PC-3 (cell line): ENCODE results near the gene NKX6-2. TPM values are rescaled to one million over a fixed set of nuclear protein-coding genes. Genes with fewer than 3 reads are reported as not detected.

Experiments
- ATAC-seq: fragments of 200-7000 bp; cut with Tn5 transposase; 2 replicates; pipeline ENCODE4 v1.9.1; 2020; ENCODE audit warnings: mild to moderate bottlenecking, moderate library complexity
- BruUV-seq: library from RNA; stranded (reverse); fragments of 400-500 nt; replicated peaks from 2 replicates; lab custom pipeline; 2021; lab: Mats Ljungman, UMichigan
- CTCF ChIA-PET: fragments of 300-600 bp; sonication (Branson Sonifier 250); formaldehyde crosslinking; loops from one replicate; lab custom pipeline; 2022; ENCODE audit warnings: antibody characterized with exemption; lab: Charles Lee
- POLR2A ChIA-PET: fragments of 300-600 bp; sonication (Branson Sonifier 250); formaldehyde crosslinking; loops from one replicate; lab custom pipeline; 2022; ENCODE audit warnings: antibody characterized with exemption; ENCODE audit not compliant: unreplicated experiment; lab: Charles Lee
- DNase-seq: peaks from one replicate; pipeline ENCODE4 v3.0.0-alpha.2; 2015
- H2AFZ ChIP-seq: fragments of 300-600 bp; sonication (generic); 2 replicates; pipeline ENCODE4 v1.6.0; 2016; ENCODE audit warnings: antibody characterized with exemption, low read length
- H3F3A ChIP-seq: fragments of 300-600 bp; sonication (generic); one replicate; pipeline ENCODE4 v1.6.0; 2017; ENCODE audit warnings: antibody characterized with exemption, low read length, control low read depth, mild to moderate bottlenecking; ENCODE audit not compliant: unreplicated experiment
- H3K27ac ChIP-seq: fragments of 300-600 bp; sonication (generic); 2 replicates; pipeline ENCODE4 v1.5.1; 2016; ENCODE audit warnings: mild to moderate bottlenecking, low read length
- H3K27me3 ChIP-seq: fragments of 300-600 bp; sonication (generic); 2 replicates; pipeline ENCODE4 v1.6.1; 2016; ENCODE audit warnings: low read length, mixed read lengths
- H3K36me3 ChIP-seq: fragments of 300-600 bp; sonication (generic); 2 replicates; pipeline ENCODE4 v1.6.1; 2016; ENCODE audit warnings: low read depth, mixed run types, low read length, mixed read lengths
- H3K4me1 ChIP-seq: fragments of 300-600 bp; sonication (generic); 2 replicates; pipeline ENCODE4 v1.5.1; 2016; ENCODE audit warnings: low read length; ENCODE audit not compliant: insufficient read depth
- H3K4me2 ChIP-seq: fragments of 300-600 bp; sonication (generic); 2 replicates; pipeline ENCODE4 v1.6.0; 2016; ENCODE audit warnings: low read length
- H3K4me3 ChIP-seq: fragments of 300-600 bp; sonication (generic); 2 replicates; pipeline ENCODE4 v1.5.1; 2016; ENCODE audit warnings: mild to moderate bottlenecking, low read length, mixed read lengths
- H3K79me2 ChIP-seq: fragments of 300-600 bp; sonication (generic); 2 replicates; pipeline ENCODE4 v1.6.1; 2017; ENCODE audit warnings: low read length, mixed read lengths
- H3K9ac ChIP-seq: fragments of 300-600 bp; sonication (generic); 2 replicates; pipeline ENCODE4 v1.6.0; 2016; ENCODE audit warnings: mild to moderate bottlenecking, low read length
- H3K9me2 ChIP-seq: fragments of 300-600 bp; sonication (generic); replicated peaks from 2 replicates; pipeline ENCODE4 v1.6.1; 2016; ENCODE audit warnings: mixed run types, low read length, mixed read lengths
- H3K9me3 ChIP-seq: fragments of 300-600 bp; sonication (generic); 2 replicates; pipeline ENCODE4 v1.6.1; 2016; ENCODE audit warnings: low read length, mixed read lengths
- H4K20me1 ChIP-seq: fragments of 300-600 bp; sonication (generic); 2 replicates; pipeline ENCODE4 v1.6.1; 2016; ENCODE audit warnings: low read length, mixed read lengths
- EZH2 ChIP-seq: fragments of 300-600 bp; sonication (generic); IDR thresholded peaks from one replicate; pipeline ENCODE4 v1.6.1; 2017; ENCODE audit warnings: antibody characterized with exemption, mild to moderate bottlenecking, low read length; ENCODE audit not compliant: unreplicated experiment
- EZH2phosphoT487 ChIP-seq: fragments of 300-600 bp; sonication (generic); IDR thresholded peaks from 2 replicates; pipeline ENCODE4 v1.6.1; 2018; ENCODE audit warnings: mild to moderate bottlenecking, antibody characterized with exemption, low read length, borderline replicate concordance
- intact Hi-C: fragments of 100-400 bp; cut with micrococcal nuclease; formaldehyde crosslinking; loops from 2 replicates; pipeline ENCODE4 v1.9.0; 2023
- total RNA-seq: library from RNA; depleted of rRNA; stranded (reverse); fragments of >200 nt; gene quantifications from 2 replicates; pipeline ENCODE4 v1.2.3, GENCODE V29; 2014
- TF ChIP-seq, protein P1 (sequence below): fragments of 300-600 bp; sonication (generic); conservative IDR thresholded peaks from 2 replicates; pipeline ENCODE4 v1.5.1; 2017; ENCODE audit warnings: antibody characterized with exemption, low read depth, mild to moderate bottlenecking, low read length

Gene NKX6-2
- total RNA-seq, 1 experiment from 2014 or later, result not detected

DNA sequence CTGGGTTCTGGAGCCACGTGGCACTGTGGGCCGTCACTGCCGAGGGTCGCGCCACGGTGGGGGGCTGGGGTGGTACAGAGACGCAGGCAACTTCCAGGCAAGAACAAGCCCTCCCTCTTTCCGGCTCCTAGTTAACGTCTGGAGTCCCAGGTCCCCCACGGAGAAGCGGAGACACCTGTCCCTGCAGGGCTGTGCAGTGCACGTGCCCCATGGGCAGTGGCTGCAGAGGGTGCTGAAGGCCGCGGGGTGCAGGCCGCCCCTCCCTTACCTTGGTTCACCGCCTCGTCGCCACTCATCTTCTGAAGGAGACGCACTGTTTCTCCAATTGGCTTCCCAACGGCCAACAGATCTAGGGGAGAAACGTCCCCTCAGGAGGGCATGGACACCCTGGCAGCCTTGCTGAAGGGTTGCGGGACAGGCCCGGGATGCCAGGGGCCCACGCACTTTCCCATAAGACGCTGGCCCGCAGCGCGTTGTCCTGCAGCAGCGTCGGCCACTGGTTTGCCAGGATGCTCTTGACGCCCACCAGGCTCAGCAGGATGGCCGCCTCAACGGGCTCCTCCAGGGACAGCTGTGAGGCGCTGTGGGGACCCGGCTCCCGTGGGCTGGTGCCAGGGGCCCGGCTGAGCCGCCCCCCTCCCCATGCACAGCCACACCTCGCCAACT lies 24.3 kb upstream of the NKX6-2 start:
- BruUV-seq, result no TSS peak
- ChIA-PET CTCF (no interaction called here), POLR2A (no interaction called here)
- Histone ChIP-seq H3K79me2 (no peaks in the 10 kb centered on the region), H3K9me2 (no peaks in the 10 kb centered on the region), H3K27me3 (no peaks in the 10 kb centered on the region), H3K9me3 (no peaks in the 10 kb centered on the region), H3K36me3 (no peaks in the 10 kb centered on the region), H2AFZ (no peak overlapping the region), H3K27ac (no peak overlapping the region), H4K20me1 (no peaks in the 10 kb centered on the region), H3K4me3 (no peak overlapping the region), H3F3A (no peaks in the 10 kb centered on the region), H3K9ac (no peak overlapping the region), H3K4me1 (no peaks in the 10 kb centered on the region), H3K4me2 (no peak overlapping the region)
- ATAC-seq (no peak), DNase-seq (no peak)
- TF ChIP-seq EZH2, result no peak
- TF ChIP-seq, protein P1, sequence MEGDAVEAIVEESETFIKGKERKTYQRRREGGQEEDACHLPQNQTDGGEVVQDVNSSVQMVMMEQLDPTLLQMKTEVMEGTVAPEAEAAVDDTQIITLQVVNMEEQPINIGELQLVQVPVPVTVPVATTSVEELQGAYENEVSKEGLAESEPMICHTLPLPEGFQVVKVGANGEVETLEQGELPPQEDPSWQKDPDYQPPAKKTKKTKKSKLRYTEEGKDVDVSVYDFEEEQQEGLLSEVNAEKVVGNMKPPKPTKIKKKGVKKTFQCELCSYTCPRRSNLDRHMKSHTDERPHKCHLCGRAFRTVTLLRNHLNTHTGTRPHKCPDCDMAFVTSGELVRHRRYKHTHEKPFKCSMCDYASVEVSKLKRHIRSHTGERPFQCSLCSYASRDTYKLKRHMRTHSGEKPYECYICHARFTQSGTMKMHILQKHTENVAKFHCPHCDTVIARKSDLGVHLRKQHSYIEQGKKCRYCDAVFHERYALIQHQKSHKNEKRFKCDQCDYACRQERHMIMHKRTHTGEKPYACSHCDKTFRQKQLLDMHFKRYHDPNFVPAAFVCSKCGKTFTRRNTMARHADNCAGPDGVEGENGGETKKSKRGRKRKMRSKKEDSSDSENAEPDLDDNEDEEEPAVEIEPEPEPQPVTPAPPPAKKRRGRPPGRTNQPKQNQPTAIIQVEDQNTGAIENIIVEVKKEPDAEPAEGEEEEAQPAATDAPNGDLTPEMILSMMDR, result no peak
- TF ChIP-seq EZH2phosphoT487, result no peak
- intact Hi-C loops, result no loop called here

DNA sequence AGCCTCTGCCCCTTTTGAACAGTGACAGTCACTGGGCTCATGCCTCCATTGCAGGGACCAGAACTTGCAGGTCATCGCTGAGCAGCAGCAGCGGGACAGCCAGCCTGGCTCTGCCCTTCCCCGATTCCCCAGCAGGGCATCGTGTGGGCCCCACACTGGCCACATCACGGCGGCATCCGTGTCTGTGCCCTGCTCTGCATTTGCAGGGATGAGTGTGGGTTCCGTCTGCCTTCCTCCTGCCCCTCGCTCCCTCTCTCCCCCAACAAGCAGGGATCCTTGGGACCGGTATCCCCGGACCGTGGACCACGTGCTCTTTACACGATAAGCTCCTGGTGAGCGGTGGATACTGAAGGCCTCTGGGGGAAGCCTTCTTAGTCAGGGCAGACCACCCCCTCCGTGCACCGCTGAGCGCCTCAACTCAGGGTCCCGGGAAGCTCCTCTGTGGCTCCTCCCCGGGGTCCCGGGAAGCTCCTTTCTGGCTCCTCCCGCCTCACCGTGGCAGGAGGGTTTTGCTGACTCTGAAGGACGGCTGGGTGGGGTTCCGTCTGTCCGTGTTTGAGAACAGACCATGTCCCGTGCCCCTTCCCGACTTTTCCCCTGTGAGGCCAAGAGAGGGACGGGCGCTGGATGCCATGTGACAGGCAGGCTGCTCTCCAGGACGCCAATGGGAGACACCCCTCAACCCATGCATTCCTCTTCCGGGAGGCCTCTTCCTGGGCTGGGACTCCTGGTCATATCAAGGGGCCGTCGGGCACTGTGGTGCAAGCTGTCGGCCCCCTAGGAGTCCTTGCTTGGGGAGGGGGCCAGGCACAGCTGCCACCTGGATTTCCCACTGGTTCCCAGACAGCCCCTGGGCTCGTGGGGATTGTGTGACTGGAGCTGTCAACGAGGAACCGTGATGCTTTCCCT lies 23.5 kb upstream of the NKX6-2 start:
- Histone ChIP-seq H3K9ac (no peak overlapping the region), H3K4me1 (no peaks in the 10 kb centered on the region), H3K27me3 (no peaks in the 10 kb centered on the region), H3K36me3 (no peaks in the 10 kb centered on the region), H3F3A (no peaks in the 10 kb centered on the region), H4K20me1 (no peaks in the 10 kb centered on the region), H3K9me2 (no peaks in the 10 kb centered on the region), H2AFZ (no peak overlapping the region), H3K4me2 (no peak overlapping the region), H3K4me3 (no peak overlapping the region), H3K27ac (no peak overlapping the region), H3K79me2 (no peaks in the 10 kb centered on the region), H3K9me3 (no peaks in the 10 kb centered on the region)
- TF ChIP-seq EZH2, result no peak
- TF ChIP-seq, protein P1, result no peak
- TF ChIP-seq EZH2phosphoT487, result no peak
- intact Hi-C loops, result no loop called here
- DNase-seq (no peak), ATAC-seq (no peak)
- BruUV-seq, result no TSS peak
- CTCF ChIA-PET, result no interaction called here
- POLR2A ChIA-PET, result no interaction called here
